Common myeloid progenitor, CD34-positive (primary cell): ENCODE measurements around the gene ZDHHC14.
"Not testable (repeated sequence)": the region's sequence is repeated elsewhere in the genome, so short reads cannot be mapped to it uniquely, and the experiment has no call there.

ENCODE experiments used
- CTCF ChIA-PET: fragments of 350-600 bp; sonication (Branson Sonifier 250); formaldehyde crosslinking; loops from one replicate; lab custom pipeline; 2021; ENCODE audit warnings: antibody characterized with exemption; lab: Charles Lee
- POLR2A ChIA-PET: fragments of 350-600 bp; sonication (Branson Sonifier 250); formaldehyde crosslinking; loops from one replicate; lab custom pipeline; 2021; ENCODE audit warnings: antibody characterized with exemption; lab: Charles Lee
- DNase-seq, 3 donors: peaks; one replicate each; pipeline versions ENCODE4 v3.0.0 to v3.0.0-alpha.2; 2013
- H3K27ac ChIP-seq, 2 experiments: 1 replicate in 1 of 2; 2 replicates in 1 of 2; pipeline ENCODE4 v1.7.0; 2013; ENCODE audit warnings: inconsistent platforms in 2 of 2, low read length in 2 of 2, mild to moderate bottlenecking in 2 of 2, low read depth in 1 of 2, moderate library complexity in 1 of 2; ENCODE audit not compliant: severe bottlenecking in 2 of 2, insufficient read depth in 1 of 2, poor library complexity in 1 of 2
- H3K27me3 ChIP-seq, 5 experiments: replicated peaks in 2 of 5; 1 replicate in 3 of 5; 2 replicates in 2 of 5; pipeline versions ENCODE4 v1.6.1 to v1.7.0; 2013; ENCODE audit warnings: low read length in 4 of 5, mild to moderate bottlenecking in 2 of 5, moderate library complexity in 2 of 5, inconsistent platforms in 1 of 5; ENCODE audit not compliant: insufficient read depth in 5 of 5, control insufficient read depth in 4 of 5
- H3K36me3 ChIP-seq, 4 experiments: 1 replicate in 2 of 4; 2 replicates in 2 of 4; pipeline versions ENCODE4 v1.6.1 to v1.7.0; 2013; ENCODE audit warnings: low read length in 3 of 4, control low read depth in 1 of 4, mild to moderate bottlenecking in 1 of 4; ENCODE audit not compliant: control insufficient read depth in 4 of 4, insufficient read depth in 4 of 4
- H3K4me1 ChIP-seq, 4 experiments: 1 replicate in 3 of 4; 2 replicates in 1 of 4; pipeline versions ENCODE4 v1.6.1 to v1.7.1; 2013; ENCODE audit warnings: low read length in 3 of 4, mild to moderate bottlenecking in 3 of 4, control low read depth in 1 of 4, inconsistent platforms in 1 of 4, moderate library complexity in 1 of 4; ENCODE audit not compliant: control insufficient read depth in 4 of 4, insufficient read depth in 4 of 4; ENCODE audit errors: control extremely low read depth in 1 of 4
- H3K4me3 ChIP-seq, 7 experiments: 1 replicate in 4 of 7; 2 replicates in 3 of 7; pipeline versions ENCODE4 v1.5.1 to v1.7.0; 2013; ENCODE audit warnings: mild to moderate bottlenecking in 7 of 7, low read length in 6 of 7, moderate library complexity in 6 of 7, inconsistent platforms in 2 of 7, low read depth in 2 of 7, control low read depth in 1 of 7; ENCODE audit not compliant: insufficient read depth in 4 of 7, control insufficient read depth in 1 of 7; ENCODE audit errors: extremely low read depth in 1 of 7
- H3K9me3 ChIP-seq, 5 experiments: 1 replicate in 4 of 5; 2 replicates in 1 of 5; pipeline versions ENCODE4 v1.6.1 to v1.7.1; 2013; ENCODE audit warnings: low read length in 4 of 5, mild to moderate bottlenecking in 2 of 5, inconsistent platforms in 1 of 5, low read depth in 1 of 5, moderate library complexity in 1 of 5; ENCODE audit not compliant: control insufficient read depth in 4 of 5, insufficient read depth in 2 of 5; ENCODE audit errors: control extremely low read depth in 1 of 5
- WGBS: methylation state at CpG from one replicate; pipeline ENCODE4 v1.1.5; 2013; ENCODE audit not compliant: insufficient coverage; 5-methylcytosine and 5-hydroxymethylcytosine counted together

Gene ZDHHC14

DNA sequence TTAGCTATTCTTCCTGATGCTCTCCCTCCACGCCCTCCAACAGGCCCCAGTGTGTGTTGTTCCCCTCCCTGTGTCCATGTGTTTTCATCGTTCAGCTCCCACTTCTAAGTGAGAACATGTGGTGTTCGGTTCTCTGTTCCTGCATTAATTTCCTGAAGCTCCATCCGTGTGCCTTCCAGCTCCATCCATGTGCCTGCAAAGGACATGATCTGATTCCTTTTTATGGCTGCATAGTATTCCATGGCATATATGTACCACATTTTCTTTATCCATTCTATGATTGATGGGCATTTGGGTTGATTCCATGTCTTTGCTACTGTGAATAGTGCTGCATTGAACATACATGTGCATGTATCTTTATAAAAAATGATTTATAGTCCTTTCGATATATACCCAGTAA is 27.4 kb downstream of the ZDHHC14 start:
- CTCF ChIA-PET = interaction anchor here (1.0 to 1.5 kb wide), 2 partner anchors 16 to 259 kb away, joined by 5 to 6 read pairs; no protein-coding TSS in a partner anchor
- H3K36me3 ChIP-seq, H3K9me3 ChIP-seq, H3K27ac ChIP-seq, H3K4me3 ChIP-seq, POLR2A ChIA-PET, DNase-seq, H3K27me3 ChIP-seq, H3K4me1 ChIP-seq: not testable (repeated sequence)
- WGBS = 90% methylated on average over 3 of the region's 5 CpGs

DNA sequence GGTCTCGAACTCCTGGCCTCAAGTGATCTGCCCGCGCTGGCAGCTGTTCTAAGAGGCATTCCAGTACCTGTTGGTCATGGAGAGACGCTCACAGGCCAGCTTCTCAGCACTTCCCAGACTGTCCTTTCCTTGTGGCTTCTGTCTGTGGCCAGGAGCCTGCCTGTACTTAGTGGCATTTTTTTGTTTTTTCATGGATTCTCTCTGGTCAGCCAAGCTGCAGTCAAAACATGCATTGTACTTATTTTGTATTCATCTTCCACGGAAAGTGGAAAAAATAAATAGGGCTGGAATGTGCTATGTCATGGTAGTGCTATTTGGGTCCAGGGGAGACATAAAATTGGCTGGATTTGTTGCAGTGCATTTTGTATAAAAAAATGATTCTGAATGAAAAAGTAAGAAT is 29.1 kb downstream of the ZDHHC14 start:
- no peak overlapping the region for H3K4me3 ChIP-seq
- no peak for DNase-seq
- POLR2A ChIA-PET = interaction anchor here (0.7 kb wide), 2 partner anchors 14 to 206 kb away, joined by 3 read pairs; no protein-coding TSS in a partner anchor
- no peak overlapping the region for H3K27ac ChIP-seq
- 100% methylated on average over 4 of the region's 5 CpGs for WGBS
- no peaks in the 10 kb centered on the region for H3K36me3 ChIP-seq
- H3K9me3 ChIP-seq = no peaks in the 10 kb centered on the region
- no peaks in the 10 kb centered on the region for H3K4me1 ChIP-seq
- no peaks in the 10 kb centered on the region for H3K27me3 ChIP-seq
- CTCF ChIA-PET = interaction anchor here (1.2 to 1.9 kb wide), 3 partner anchors 14 to 159 kb away, joined by 3 to 8 read pairs (median 5); no protein-coding TSS in a partner anchor

DNA sequence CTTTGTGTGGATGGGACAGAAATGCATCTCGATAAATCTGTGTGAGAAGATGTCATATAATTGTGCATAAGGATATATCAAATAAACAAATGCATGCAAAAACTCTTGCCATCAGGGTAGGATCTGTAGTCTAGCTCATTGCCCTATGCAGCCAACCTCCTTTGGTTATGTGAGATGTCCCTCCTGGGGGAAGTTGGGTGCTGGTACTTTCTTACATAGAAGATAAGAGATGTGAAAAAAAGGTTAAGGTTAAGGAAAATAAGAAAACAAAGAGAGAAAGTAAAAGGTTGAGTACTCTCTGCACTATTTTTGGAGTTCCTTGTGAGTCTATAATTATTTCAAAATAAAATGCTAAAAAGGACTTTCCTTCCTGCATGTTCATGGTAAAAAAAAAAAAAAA is 30.4 kb downstream of the ZDHHC14 start:
- CTCF ChIA-PET = interaction anchor here (1.0 to 1.9 kb wide), 3 partner anchors 10 to 24 kb away, joined by 3 to 8 read pairs (median 5); no protein-coding TSS in a partner anchor
- WGBS = no CpG with 5 or more reads among the region's 1 CpG
- POLR2A ChIA-PET = interaction anchor here (0.5 to 0.6 kb wide), 3 partner anchors 9 to 288 kb away, joined by 3 to 8 read pairs (median 4); no protein-coding TSS in a partner anchor

DNA sequence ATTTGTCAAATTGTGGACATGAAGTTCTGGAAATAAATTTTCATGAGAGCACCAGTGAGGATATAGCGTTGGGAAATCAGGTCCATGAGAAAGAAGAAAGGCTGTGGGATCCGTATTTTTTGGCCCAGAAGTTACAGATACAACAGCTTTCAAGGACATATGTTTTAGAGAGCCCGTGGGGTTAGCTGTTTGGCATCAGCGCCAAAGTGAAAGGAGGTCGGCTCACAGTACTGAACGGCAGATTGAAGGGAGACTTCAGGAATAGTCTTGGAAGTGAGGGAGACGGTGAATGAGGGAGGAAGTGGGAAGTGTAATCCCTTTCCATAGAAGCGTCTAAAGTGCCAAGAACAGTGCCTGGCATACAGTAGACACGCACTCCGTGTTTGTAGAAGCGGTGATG is 31.8 kb downstream of the ZDHHC14 start:
- Histone ChIP-seq H3K36me3 (no peaks in the 10 kb centered on the region), H3K27me3 (no peaks in the 10 kb centered on the region), H3K9me3 (no peaks in the 10 kb centered on the region), H3K4me3 (no peak overlapping the region), H3K27ac (no peak overlapping the region), H3K4me1 (no peaks in the 10 kb centered on the region)
- DNase-seq = no peak
- POLR2A ChIA-PET = interaction anchor here (0.6 kb wide), 1 partner anchor 22 kb away, joined by 4 read pairs; no protein-coding TSS in a partner anchor
- CTCF ChIA-PET = interaction anchor here (1.0 kb wide), 1 partner anchor 14 kb away, joined by 4 read pairs; no protein-coding TSS in a partner anchor
- 94% methylated on average over 11 of the region's 11 CpGs for WGBS

More for the DNA sequence above, 30.4 kb downstream of the ZDHHC14 start:
- no peak for DNase-seq
- H3K4me3 ChIP-seq = no peak overlapping the region
- H3K27me3 ChIP-seq = no peaks in the 10 kb centered on the region
- H3K27ac ChIP-seq = no peak overlapping the region
- no peaks in the 10 kb centered on the region for H3K4me1 ChIP-seq
- H3K9me3 ChIP-seq = no peaks in the 10 kb centered on the region
- no peaks in the 10 kb centered on the region for H3K36me3 ChIP-seq

DNA sequence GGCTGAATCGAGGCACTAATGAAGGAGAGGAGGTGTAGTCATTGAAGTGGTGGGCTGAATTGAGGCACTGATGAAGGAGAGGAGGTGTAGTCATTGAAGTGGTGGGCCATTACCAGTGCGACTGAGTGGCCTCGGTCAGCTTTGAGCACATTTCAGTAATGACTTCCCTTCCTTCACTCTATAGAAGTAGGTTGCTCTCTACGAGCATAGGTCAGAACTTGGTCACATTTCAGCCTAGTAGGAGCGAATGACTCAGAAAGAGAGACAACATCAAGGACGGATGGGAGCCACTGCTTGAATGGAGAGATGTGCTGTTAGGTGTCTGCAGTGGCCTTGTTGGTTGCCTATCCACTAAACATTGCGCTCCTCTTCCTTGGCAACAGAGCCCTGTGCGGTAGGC is 39.5 kb downstream of the ZDHHC14 start:
- H3K4me3 ChIP-seq = no peak overlapping the region
- H3K9me3 ChIP-seq = peaks cover 1 to 11% (median 4%) of the 10 kb centered on the region in 5 experiments
- H3K27me3 ChIP-seq = no peaks in the 10 kb centered on the region
- H3K36me3 ChIP-seq = peaks cover 0 to 6% (median 0%) of the 10 kb centered on the region in 4 experiments
- DNase-seq = no peak
- H3K4me1 ChIP-seq = peaks cover 0 to under 1% (median 0%) of the 10 kb centered on the region in 4 experiments
- ChIA-PET CTCF (interaction anchor here (1.5 kb wide), 1 partner anchor 8 kb away, joined by 5 read pairs; no protein-coding TSS in a partner anchor), POLR2A (interaction anchor here (0.7 kb wide), 1 partner anchor 55 kb away, joined by 3 read pairs; no protein-coding TSS in a partner anchor)
- WGBS = 83% methylated on average over 8 of the region's 8 CpGs
- H3K27ac ChIP-seq = no peak overlapping the region

DNA sequence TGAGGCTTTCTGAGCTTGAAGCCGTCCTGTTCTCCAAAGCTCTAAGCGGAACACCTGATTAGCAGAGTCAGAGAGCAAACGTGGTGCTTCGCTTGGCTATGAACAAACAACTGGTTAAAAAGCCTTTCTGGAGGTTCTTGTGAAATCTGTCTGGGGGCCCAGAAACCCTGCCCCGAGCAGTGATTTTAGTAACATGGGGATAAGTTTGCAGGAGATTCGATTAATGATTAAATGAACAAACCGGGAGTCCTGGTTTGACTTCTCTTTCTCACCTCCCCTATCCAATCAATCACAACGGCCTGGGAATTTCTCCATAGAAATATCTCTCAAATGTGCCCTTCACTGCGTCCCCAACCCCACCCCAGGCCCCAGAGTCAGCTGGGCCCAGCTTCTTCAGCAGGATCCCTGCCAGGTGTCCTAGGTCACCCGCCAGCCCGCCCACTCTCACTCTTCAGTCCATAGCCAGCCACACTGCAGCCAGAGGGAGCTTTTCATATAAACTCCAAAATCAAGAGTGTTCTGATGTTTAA is 43.6 kb downstream of the ZDHHC14 start:
- Histone ChIP-seq H3K27ac (no peak overlapping the region), H3K9me3 (peaks cover 0 to 4% (median under 1%) of the 10 kb centered on the region in 5 experiments), H3K36me3 (peaks cover 0 to 2% (median 0%) of the 10 kb centered on the region in 4 experiments), H3K4me3 (no peak overlapping the region), H3K27me3 (no peaks in the 10 kb centered on the region), H3K4me1 (peaks cover 0 to 4% (median 2%) of the 10 kb centered on the region in 4 experiments)
- ChIA-PET POLR2A (interaction anchor here (0.6 kb wide), 1 partner anchor 15 kb away, joined by 3 read pairs; no protein-coding TSS in a partner anchor), CTCF (no interaction called here)
- WGBS = 97% methylated on average over 6 of the region's 11 CpGs
- DNase-seq = no peak

DNA sequence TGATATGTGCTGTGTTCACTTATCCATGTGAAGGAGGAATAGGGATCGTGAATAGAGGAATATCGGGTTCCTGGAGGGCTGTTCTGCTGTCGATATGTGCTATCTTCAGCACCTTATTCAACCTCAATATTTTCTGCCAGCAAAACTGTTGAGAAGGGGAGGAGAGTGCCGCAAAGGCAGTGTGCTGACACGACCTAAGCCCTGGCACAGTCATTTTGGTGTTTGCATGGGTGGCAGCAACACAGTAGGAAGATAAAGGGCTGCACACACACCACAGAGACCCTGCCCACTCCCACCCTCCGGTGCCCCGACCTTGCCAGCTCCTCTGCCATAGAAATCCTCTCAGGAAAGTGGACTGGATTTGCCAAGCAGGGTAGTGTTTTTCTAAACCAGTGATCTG is 47.0 kb downstream of the ZDHHC14 start:
- 100% methylated on average over 2 of the region's 7 CpGs for WGBS
- POLR2A ChIA-PET = no interaction called here

More for the DNA sequence above, 47.0 kb downstream of the ZDHHC14 start:
- CTCF ChIA-PET = no interaction called here
- DNase-seq = no peak
- H3K27me3 ChIP-seq = no peaks in the 10 kb centered on the region
- no peak overlapping the region for H3K27ac ChIP-seq
- H3K36me3 ChIP-seq = no peaks in the 10 kb centered on the region
- peaks cover 0 to 4% (median 2%) of the 10 kb centered on the region in 4 experiments for H3K4me1 ChIP-seq
- no peak overlapping the region for H3K4me3 ChIP-seq
- H3K9me3 ChIP-seq = peaks cover 0 to 3% (median 0%) of the 10 kb centered on the region in 5 experiments
